Measurements from ENCODE around the gene TMEM164. TPM values are rescaled to one million over a fixed set of nuclear protein-coding genes. Genes with fewer than 3 reads are reported as not detected.
"Not testable (repeated sequence)": the region's sequence is repeated elsewhere in the genome, so short reads cannot be mapped to it uniquely, and the experiment has no call there.

Gene TMEM164
- 17.2 and 23.5 TPM in 2 replicates for total RNA-seq

GRCh38 chrX:110002300-110003166 is at the start of gene TMEM164:
TSS of gene TMEM164 (plus strand) at chrX:110003114. CDS start at chrX:110003775, 661 bp downstream.
- peak; percentile 74 for DNase-seq

GRCh38 chrX:109954333-109954732 is 48.6 kb upstream of the TMEM164 start:
- peak; percentile 62 for DNase-seq

GRCh38 chrX:109954955-109955354 is 48.0 kb upstream of the TMEM164 start:
- DNase-seq: no peak

- DNase-seq: no peak
Measured at GRCh38 chrX:109958266-109958665, 44.6 kb upstream of the TMEM164 start.

- no peak for DNase-seq
Measured at GRCh38 chrX:109959356-109959871, 43.5 kb upstream of the TMEM164 start.

- DNase-seq: no peak
Measured at GRCh38 chrX:109964390-109964789, 38.5 kb upstream of the TMEM164 start.

- DNase-seq: no peak
Measured at GRCh38 chrX:109966246-109966645, 36.7 kb upstream of the TMEM164 start.

- DNase-seq: no peak
Measured at GRCh38 chrX:109967156-109967555, 35.8 kb upstream of the TMEM164 start.

GRCh38 chrX:109970841-109971240 is 32.1 kb upstream of the TMEM164 start:
- DNase-seq: not testable (repeated sequence)

- peak; percentile 32 for DNase-seq
Measured at GRCh38 chrX:109974906-109975655, 27.8 kb upstream of the TMEM164 start.

GRCh38 chrX:109985210-109985609 is 17.7 kb upstream of the TMEM164 start:
- DNase-seq: not testable (repeated sequence)

- DNase-seq: no peak
Measured at GRCh38 chrX:109987884-109988283, 15.0 kb upstream of the TMEM164 start.

- DNase-seq: no peak
Measured at GRCh38 chrX:109990582-109991276, 12.2 kb upstream of the TMEM164 start.

- DNase-seq: no peak
Measured at GRCh38 chrX:109992203-109992602, 10.7 kb upstream of the TMEM164 start.

- DNase-seq: no peak
Measured at GRCh38 chrX:109995155-109995554, 7.8 kb upstream of the TMEM164 start.

GRCh38 chrX:109997786-109998452 is 5.0 kb upstream of the TMEM164 start:
- no peak for DNase-seq

GRCh38 chrX:110000000-110000399 is 2.9 kb upstream of the TMEM164 start:
- DNase-seq: no peak

- DNase-seq: no peak
Measured at GRCh38 chrX:110000847-110001713, 1.8 kb upstream of the TMEM164 start.

- no peak for DNase-seq
Measured at GRCh38 chrX:110001740-110002299, 1.1 kb upstream of the TMEM164 start.

Measured in dermis blood vessel endothelial cell (primary cell).